K562 (cell line): Measurements from ENCODE around the gene SARS1. TPM values are rescaled to one million over a fixed set of nuclear protein-coding genes. Genes with fewer than 3 reads are reported as not detected.

Experiments used
- CEBPG ChIP-seq, 3 experiments: fragments of 200-800 bp in 1 of 3; sonication (Bioruptor generic) in 1 of 3; sonication (generic) in 1 of 3; formaldehyde crosslinking in 1 of 3; IDR thresholded peaks in 2 of 3; conservative IDR thresholded peaks in 1 of 3; 2 replicates each; pipeline versions ENCODE4 v1.6.1 to v1.8.0; 2016 to 2022; ENCODE audit warnings: missing compliant biosample characterization in 2 of 3, missing genetic modification characterization in 2 of 3, mild to moderate bottlenecking in 1 of 3, missing genetic modification reagents in 1 of 3
- FOXK2 ChIP-seq, 2 experiments: fragments of 450-650 bp; IDR thresholded peaks in 1 of 2; conservative IDR thresholded peaks in 1 of 2; 2 replicates each; pipeline ENCODE4 v1.6.1; 2016; ENCODE audit warnings: low read depth in 2 of 2, mild to moderate bottlenecking in 1 of 2
- HNRNPH1 ChIP-seq: fragments of 200-400 bp; formaldehyde crosslinking; optimal IDR thresholded peaks from 2 replicates; pipeline ENCODE3; 2017; ENCODE audit warnings: low read depth, mild to moderate bottlenecking, low read length, moderate library complexity
- KAT7 ChIP-seq: sonication (generic); formaldehyde crosslinking; IDR thresholded peaks from 2 replicates; pipeline ENCODE4 v1.8.0; 2022; ENCODE audit warnings: missing genetic modification reagents, mild to moderate bottlenecking, borderline replicate concordance
- LCOR ChIP-seq: sonication (generic); formaldehyde crosslinking; IDR thresholded peaks from 2 replicates; pipeline ENCODE4 v1.8.0; 2022; ENCODE audit warnings: mild to moderate bottlenecking, missing genetic modification reagents
- MAFK ChIP-seq: IDR thresholded peaks from 2 replicates; pipeline ENCODE4 v1.6.1; 2011; ENCODE audit warnings: low read length, improper control_type of control experiment
- MEIS2 ChIP-seq: fragments of 450-650 bp; IDR thresholded peaks from 2 replicates; pipeline ENCODE4 v1.6.1; 2014; ENCODE audit warnings: mild to moderate bottlenecking; ENCODE audit not compliant: partially characterized antibody
- MIER1 ChIP-seq: fragments of 450-650 bp; IDR thresholded peaks from 2 replicates; pipeline ENCODE4 v1.6.1; 2016; ENCODE audit warnings: antibody characterized with exemption, mild to moderate bottlenecking, low read depth
- NFRKB ChIP-seq: fragments of 450-650 bp; IDR thresholded peaks from 2 replicates; pipeline ENCODE4 v1.6.1; 2016; ENCODE audit warnings: low read depth
- PHB ChIP-seq: fragments of 250-450 bp; sonication (Bioruptor Pico); IDR thresholded peaks from 2 replicates; pipeline ENCODE4 v1.5.0; 2021
- POU5F1 ChIP-seq: fragments of 150-350 bp; IDR thresholded peaks from 2 replicates; pipeline ENCODE4 v1.6.1; 2014; ENCODE audit warnings: borderline replicate concordance, low read length, low read depth, mild to moderate bottlenecking; ENCODE audit not compliant: partially characterized antibody
- SMARCC2 ChIP-seq: fragments of 450-650 bp; IDR thresholded peaks from 2 replicates; pipeline ENCODE4 v1.6.1; 2017; ENCODE audit warnings: antibody characterized with exemption, moderate library complexity, mild to moderate bottlenecking, low read depth
- ZNF184 ChIP-seq: sonication (generic); formaldehyde crosslinking; IDR thresholded peaks from 2 replicates; pipeline ENCODE4 v1.5.0; 2020; ENCODE audit warnings: missing genetic modification reagents
- polyA plus RNA-seq, 8 experiments: library from polyadenylated mRNA; depleted of rRNA in 4 of 8; stranded (reverse) in 5 of 8; unstranded in 3 of 8; fragments of >200 nt; fragmentation: Nextera tagmentation in 2 of 8; fragmentation: Illumina TruSeq in 1 of 8; extraction: Ambion mirVana in 2 of 8; extraction: Trizol in 1 of 8; gene quantifications; 2 replicates each; pipeline versions ENCODE4 v1.2.1 to v1.2.3, GENCODE V29; 2011 to 2014; ENCODE audit warnings: inconsistent platforms in 1 of 8, missing spikeins in 1 of 8
- total RNA-seq, 7 experiments: library from RNA; depleted of rRNA in 6 of 7; stranded (reverse); fragments of >200 nt in 6 of 7; fragmentation: Illumina TruSeq in 2 of 7; extraction: Trizol in 2 of 7; gene quantifications; 2 replicates each; pipeline versions ENCODE4 v1.2.1 to v1.2.3, GENCODE V29; 2011 to 2021; ENCODE audit warnings: low replicate concordance in 1 of 7
- TF ChIP-seq, protein P1 (sequence below): sonication (generic); formaldehyde crosslinking; IDR thresholded peaks from 2 replicates; pipeline ENCODE4 v1.8.1; 2023; ENCODE audit warnings: mild to moderate bottlenecking, missing genetic modification reagents
- TF ChIP-seq, protein P2 (sequence below): fragments of 450-650 bp; IDR thresholded peaks from one replicate; pipeline ENCODE4 v1.6.1; 2018; ENCODE audit warnings: mild to moderate bottlenecking, moderate library complexity; ENCODE audit not compliant: partially characterized antibody
- TF ChIP-seq, protein P3 (sequence below): sonication (generic); IDR thresholded peaks from 2 replicates; pipeline ENCODE4 v1.6.1; 2016
- TF ChIP-seq, protein P4 (sequence below): fragments of 250-450 bp; sonication (Bioruptor Pico); IDR thresholded peaks from 2 replicates; pipeline ENCODE4 v1.4.0; 2020

SARS1 gene
- total and polyA plus RNA-seq, 9 of the 15 experiments (the other 6 are each of a cell fraction or from before 2014, with no cell fraction given), result 221 to 623 (median 254) TPM

DNA sequence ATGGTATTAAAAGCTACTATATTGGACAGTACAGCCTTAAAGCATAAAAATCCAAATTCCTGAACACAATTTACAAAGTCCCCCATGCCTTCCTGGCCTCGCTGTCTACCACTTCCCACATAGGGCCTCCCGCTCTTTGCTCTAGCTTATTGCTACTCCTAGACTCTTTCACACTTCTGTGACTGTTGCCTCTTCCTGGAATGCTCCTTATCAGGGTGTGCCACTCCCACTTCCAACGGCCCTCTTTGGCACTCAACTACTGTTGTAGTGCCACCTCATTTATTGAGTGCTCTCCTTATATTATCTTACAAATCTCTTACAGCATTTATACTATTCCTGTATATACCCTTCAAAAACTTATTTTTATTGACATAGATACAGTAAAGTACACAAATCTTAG is 4.8 kb downstream of the SARS1 start (continued):
- TF ChIP-seq MEIS2 (no peak), NFRKB (no peak), MAFK (no peak), ZNF184 (CRISPR knock-in tag) (no peak), MIER1 (peak; percentile 41; the same call in 1 of the 2 replicates), SMARCC2 (no peak; the same call in 1 of the 2 replicates), LCOR (CRISPR knock-in tag) (no peak), POU5F1 (no peak), PHB (CRISPR knock-in tag) (no peak), HNRNPH1 (no peak), KAT7 (CRISPR knock-in tag) (no peak), CEBPG (CRISPR knock-in tag; IDR thresholded peaks at IDR 0.05) (no peak), CEBPG (tag; conservative IDR thresholded peaks at IDR 0.05 in 1 of 2, IDR thresholded peaks at IDR 0.05 in 1 of 2) (no peak), FOXK2 (conservative IDR thresholded peaks at IDR 0.05 in 1 of 2, IDR thresholded peaks at IDR 0.05 in 1 of 2; ENCODE audit: low read depth in 2 of 2) (peak in 1 of 2 experiments; percentile 46; a peak in 2 of 4 replicates)
- TF ChIP-seq, protein P1, sequence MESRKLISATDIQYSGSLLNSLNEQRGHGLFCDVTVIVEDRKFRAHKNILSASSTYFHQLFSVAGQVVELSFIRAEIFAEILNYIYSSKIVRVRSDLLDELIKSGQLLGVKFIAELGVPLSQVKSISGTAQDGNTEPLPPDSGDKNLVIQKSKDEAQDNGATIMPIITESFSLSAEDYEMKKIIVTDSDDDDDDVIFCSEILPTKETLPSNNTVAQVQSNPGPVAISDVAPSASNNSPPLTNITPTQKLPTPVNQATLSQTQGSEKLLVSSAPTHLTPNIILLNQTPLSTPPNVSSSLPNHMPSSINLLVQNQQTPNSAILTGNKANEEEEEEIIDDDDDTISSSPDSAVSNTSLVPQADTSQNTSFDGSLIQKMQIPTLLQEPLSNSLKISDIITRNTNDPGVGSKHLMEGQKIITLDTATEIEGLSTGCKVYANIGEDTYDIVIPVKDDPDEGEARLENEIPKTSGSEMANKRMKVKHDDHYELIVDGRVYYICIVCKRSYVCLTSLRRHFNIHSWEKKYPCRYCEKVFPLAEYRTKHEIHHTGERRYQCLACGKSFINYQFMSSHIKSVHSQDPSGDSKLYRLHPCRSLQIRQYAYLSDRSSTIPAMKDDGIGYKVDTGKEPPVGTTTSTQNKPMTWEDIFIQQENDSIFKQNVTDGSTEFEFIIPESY (CRISPR knock-in tag), result no peak
- TF ChIP-seq, protein P2, sequence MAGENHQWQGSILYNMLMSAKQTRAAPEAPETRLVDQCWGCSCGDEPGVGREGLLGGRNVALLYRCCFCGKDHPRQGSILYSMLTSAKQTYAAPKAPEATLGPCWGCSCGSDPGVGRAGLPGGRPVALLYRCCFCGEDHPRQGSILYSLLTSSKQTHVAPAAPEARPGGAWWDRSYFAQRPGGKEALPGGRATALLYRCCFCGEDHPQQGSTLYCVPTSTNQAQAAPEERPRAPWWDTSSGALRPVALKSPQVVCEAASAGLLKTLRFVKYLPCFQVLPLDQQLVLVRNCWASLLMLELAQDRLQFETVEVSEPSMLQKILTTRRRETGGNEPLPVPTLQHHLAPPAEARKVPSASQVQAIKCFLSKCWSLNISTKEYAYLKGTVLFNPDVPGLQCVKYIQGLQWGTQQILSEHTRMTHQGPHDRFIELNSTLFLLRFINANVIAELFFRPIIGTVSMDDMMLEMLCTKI, result no peak
- TF ChIP-seq, protein P3, sequence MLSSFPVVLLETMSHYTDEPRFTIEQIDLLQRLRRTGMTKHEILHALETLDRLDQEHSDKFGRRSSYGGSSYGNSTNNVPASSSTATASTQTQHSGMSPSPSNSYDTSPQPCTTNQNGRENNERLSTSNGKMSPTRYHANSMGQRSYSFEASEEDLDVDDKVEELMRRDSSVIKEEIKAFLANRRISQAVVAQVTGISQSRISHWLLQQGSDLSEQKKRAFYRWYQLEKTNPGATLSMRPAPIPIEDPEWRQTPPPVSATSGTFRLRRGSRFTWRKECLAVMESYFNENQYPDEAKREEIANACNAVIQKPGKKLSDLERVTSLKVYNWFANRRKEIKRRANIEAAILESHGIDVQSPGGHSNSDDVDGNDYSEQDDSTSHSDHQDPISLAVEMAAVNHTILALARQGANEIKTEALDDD, result no peak
- TF ChIP-seq, protein P4, sequence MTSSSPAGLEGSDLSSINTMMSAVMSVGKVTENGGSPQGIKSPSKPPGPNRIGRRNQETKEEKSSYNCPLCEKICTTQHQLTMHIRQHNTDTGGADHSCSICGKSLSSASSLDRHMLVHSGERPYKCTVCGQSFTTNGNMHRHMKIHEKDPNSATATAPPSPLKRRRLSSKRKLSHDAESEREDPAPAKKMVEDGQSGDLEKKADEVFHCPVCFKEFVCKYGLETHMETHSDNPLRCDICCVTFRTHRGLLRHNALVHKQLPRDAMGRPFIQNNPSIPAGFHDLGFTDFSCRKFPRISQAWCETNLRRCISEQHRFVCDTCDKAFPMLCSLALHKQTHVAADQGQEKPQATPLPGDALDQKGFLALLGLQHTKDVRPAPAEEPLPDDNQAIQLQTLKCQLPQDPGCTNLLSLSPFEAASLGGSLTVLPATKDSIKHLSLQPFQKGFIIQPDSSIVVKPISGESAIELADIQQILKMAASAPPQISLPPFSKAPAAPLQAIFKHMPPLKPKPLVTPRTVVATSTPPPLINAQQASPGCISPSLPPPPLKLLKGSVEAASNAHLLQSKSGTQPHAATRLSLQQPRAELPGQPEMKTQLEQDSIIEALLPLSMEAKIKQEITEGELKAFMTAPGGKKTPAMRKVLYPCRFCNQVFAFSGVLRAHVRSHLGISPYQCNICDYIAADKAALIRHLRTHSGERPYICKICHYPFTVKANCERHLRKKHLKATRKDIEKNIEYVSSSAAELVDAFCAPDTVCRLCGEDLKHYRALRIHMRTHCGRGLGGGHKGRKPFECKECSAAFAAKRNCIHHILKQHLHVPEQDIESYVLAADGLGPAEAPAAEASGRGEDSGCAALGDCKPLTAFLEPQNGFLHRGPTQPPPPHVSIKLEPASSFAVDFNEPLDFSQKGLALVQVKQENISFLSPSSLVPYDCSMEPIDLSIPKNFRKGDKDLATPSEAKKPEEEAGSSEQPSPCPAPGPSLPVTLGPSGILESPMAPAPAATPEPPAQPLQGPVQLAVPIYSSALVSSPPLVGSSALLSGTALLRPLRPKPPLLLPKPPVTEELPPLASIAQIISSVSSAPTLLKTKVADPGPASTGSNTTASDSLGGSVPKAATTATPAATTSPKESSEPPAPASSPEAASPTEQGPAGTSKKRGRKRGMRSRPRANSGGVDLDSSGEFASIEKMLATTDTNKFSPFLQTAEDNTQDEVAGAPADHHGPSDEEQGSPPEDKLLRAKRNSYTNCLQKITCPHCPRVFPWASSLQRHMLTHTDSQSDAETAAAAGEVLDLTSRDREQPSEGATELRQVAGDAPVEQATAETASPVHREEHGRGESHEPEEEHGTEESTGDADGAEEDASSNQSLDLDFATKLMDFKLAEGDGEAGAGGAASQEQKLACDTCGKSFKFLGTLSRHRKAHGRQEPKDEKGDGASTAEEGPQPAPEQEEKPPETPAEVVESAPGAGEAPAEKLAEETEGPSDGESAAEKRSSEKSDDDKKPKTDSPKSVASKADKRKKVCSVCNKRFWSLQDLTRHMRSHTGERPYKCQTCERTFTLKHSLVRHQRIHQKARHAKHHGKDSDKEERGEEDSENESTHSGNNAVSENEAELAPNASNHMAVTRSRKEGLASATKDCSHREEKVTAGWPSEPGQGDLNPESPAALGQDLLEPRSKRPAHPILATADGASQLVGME, result no peak
